DOHH2 (cell line): ENCODE measurements around the gene TPM3.

Experiments
- H3F3A ChIP-seq: fragments of 200-600 bp; sonication (generic), shearing (Covaris generic); 2 replicates; pipeline ENCODE4 v1.6.0; 2016; ENCODE audit warnings: antibody characterized with exemption, mild to moderate bottlenecking; ENCODE audit not compliant: control insufficient read depth, insufficient read depth
- H3K27ac ChIP-seq: fragments of 200-600 bp; sonication (generic); 2 replicates; pipeline ENCODE4 v1.5.1; 2014; ENCODE audit warnings: low read depth, mild to moderate bottlenecking, low read length, moderate library complexity
- H3K27me3 ChIP-seq: fragments of 200-600 bp; sonication (generic); 2 replicates; pipeline ENCODE4 v1.6.1; 2014; ENCODE audit warnings: mild to moderate bottlenecking, low read length, mixed read lengths; ENCODE audit not compliant: control insufficient read depth
- H3K36me3 ChIP-seq: fragments of 200-600 bp; sonication (generic); 2 replicates; pipeline ENCODE4 v1.6.1; 2014; ENCODE audit warnings: mild to moderate bottlenecking, low read length, moderate library complexity, mixed read lengths; ENCODE audit not compliant: control insufficient read depth
- H3K4me1 ChIP-seq: fragments of 200-600 bp; sonication (generic); 2 replicates; pipeline ENCODE4 v1.6.1; 2014; ENCODE audit warnings: mild to moderate bottlenecking, low read length, mixed read lengths; ENCODE audit not compliant: control insufficient read depth
- H3K4me2 ChIP-seq: fragments of 200-600 bp; sonication (generic); 2 replicates; pipeline ENCODE4 v1.6.0; 2014; ENCODE audit warnings: mild to moderate bottlenecking, low read length, moderate library complexity
- H3K4me3 ChIP-seq: fragments of 200-600 bp; sonication (generic); 2 replicates; pipeline ENCODE4 v1.5.1; 2014; ENCODE audit warnings: mild to moderate bottlenecking, low read length, mixed read lengths
- H3K79me2 ChIP-seq: fragments of 200-600 bp; sonication (generic); 2 replicates; pipeline ENCODE4 v1.6.1; 2014; ENCODE audit warnings: mild to moderate bottlenecking, low read length, mixed read lengths; ENCODE audit not compliant: control insufficient read depth
- H3K9me2 ChIP-seq: fragments of 200-600 bp; sonication (generic); replicated peaks from 2 replicates; pipeline ENCODE4 v1.6.1; 2014; ENCODE audit warnings: mild to moderate bottlenecking, low read length, mixed read lengths; ENCODE audit not compliant: control insufficient read depth
- H3K9me3 ChIP-seq: fragments of 200-600 bp; sonication (generic); 2 replicates; pipeline ENCODE4 v1.6.1; 2014; ENCODE audit warnings: antibody characterized with exemption, low read length, mixed read lengths; ENCODE audit not compliant: control insufficient read depth, insufficient read depth
- H4K20me1 ChIP-seq: fragments of 200-600 bp; sonication (generic); 2 replicates; pipeline ENCODE4 v1.6.0; 2014; ENCODE audit warnings: low read depth, mild to moderate bottlenecking, antibody characterized with exemption, low read length, moderate library complexity; ENCODE audit not compliant: control insufficient read depth, insufficient read depth
- CTCF ChIP-seq: fragments of 200-600 bp; sonication (generic); IDR thresholded peaks from one replicate; pipeline ENCODE4 v1.5.1; 2014; ENCODE audit warnings: antibody characterized with exemption, mild to moderate bottlenecking, low read depth, low read length; ENCODE audit not compliant: poor library complexity, severe bottlenecking
- EZH2phosphoT487 ChIP-seq: fragments of 200-600 bp; sonication (generic); IDR thresholded peaks from 2 replicates; pipeline ENCODE4 v1.6.1; 2017; ENCODE audit warnings: borderline replicate concordance, mild to moderate bottlenecking, antibody characterized with exemption, low read length, moderate library complexity, mixed read lengths

The TPM3 gene

GRCh38 chr1:154155251-154155650, 36.6 kb downstream of the TPM3 start:
- no peaks in the 10 kb centered on the region for H3K9me2 ChIP-seq
- H3K4me2 ChIP-seq: no peak overlapping the region
- H3K36me3 ChIP-seq: peaks cover 47% of the 10 kb centered on the region
- no peaks in the 10 kb centered on the region for H3K27me3 ChIP-seq
- no peaks in the 10 kb centered on the region for H3K9me3 ChIP-seq
- TF ChIP-seq CTCF (no peak), EZH2phosphoT487 (no peak)
- peaks cover 2% of the 10 kb centered on the region; the same call in 1 of the 2 replicates for H3K79me2 ChIP-seq
- no peak overlapping the region for H3K27ac ChIP-seq
- H3K4me3 ChIP-seq: no peak overlapping the region
- H3F3A ChIP-seq: peaks cover 26% of the 10 kb centered on the region
- H3K4me1 ChIP-seq: peaks cover 28% of the 10 kb centered on the region
- H4K20me1 ChIP-seq: no peaks in the 10 kb centered on the region

DNA sequence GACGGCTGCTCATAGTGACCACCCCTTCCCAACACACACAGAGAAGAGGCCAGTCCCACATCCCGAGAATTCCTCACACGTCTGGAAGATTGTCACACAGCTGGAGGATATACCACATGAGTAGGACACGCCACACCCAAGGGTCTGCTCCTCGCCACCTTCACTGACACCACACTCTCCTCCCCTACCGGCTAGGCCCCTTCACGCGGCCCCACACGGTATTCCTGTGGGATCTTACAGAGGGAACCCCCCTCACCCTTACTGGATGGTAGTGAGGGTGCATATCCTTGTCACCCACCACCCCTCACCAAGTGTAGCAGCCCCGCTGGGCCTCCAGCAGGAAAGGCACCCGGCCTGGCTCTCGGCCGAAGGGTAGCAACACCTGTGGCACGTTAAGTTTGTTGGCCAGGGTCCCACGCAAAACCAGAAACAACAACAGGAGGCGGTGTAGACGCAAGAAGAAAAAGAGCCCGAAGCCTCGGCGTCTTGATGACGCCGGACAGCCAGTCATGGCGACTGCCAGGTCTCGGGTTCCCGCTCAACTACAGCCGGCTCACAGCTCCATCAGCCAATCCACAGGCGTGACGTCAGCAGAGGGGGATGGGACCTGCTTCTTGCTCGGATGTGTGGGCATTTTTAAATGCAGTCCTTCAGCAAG, 37.2 kb downstream of the TPM3 start, which contains the start of gene NUP210L:
TSS of gene NUP210L (minus strand) at position 540 of the 658 bp plus-strand sequence.
- no peak for TF ChIP-seq EZH2phosphoT487
- no peak for TF ChIP-seq CTCF
- no peaks in the 10 kb centered on the region for H3K9me2 ChIP-seq
- peaks cover 20% of the 10 kb centered on the region for H3F3A ChIP-seq
- no peaks in the 10 kb centered on the region for H3K9me3 ChIP-seq
- H3K79me2 ChIP-seq: no peaks in the 10 kb centered on the region
- no peak within 1 kb of the TSS for H3K4me2 ChIP-seq
- no peak within 1 kb of the TSS for H3K27ac ChIP-seq
- no peaks in the 10 kb centered on the region for H4K20me1 ChIP-seq
- peaks cover 22% of the 10 kb centered on the region for H3K4me1 ChIP-seq
- no peak within 1 kb of the TSS for H3K4me3 ChIP-seq
- H3K27me3 ChIP-seq: no peaks in the 10 kb centered on the region
- peaks cover 41% of the 10 kb centered on the region for H3K36me3 ChIP-seq

GRCh38 chr1:154154053-154154452, 37.8 kb downstream of the TPM3 start:
- Histone ChIP-seq H3F3A (peaks cover 16% of the 10 kb centered on the region), H3K4me1 (peaks cover 16% of the 10 kb centered on the region), H3K4me2 (no peak overlapping the region), H3K36me3 (peaks cover 35% of the 10 kb centered on the region), H3K79me2 (no peaks in the 10 kb centered on the region), H3K9me2 (no peaks in the 10 kb centered on the region), H3K9me3 (no peaks in the 10 kb centered on the region), H3K4me3 (no peak overlapping the region), H4K20me1 (no peaks in the 10 kb centered on the region), H3K27me3 (no peaks in the 10 kb centered on the region), H3K27ac (no peak overlapping the region)
- no peak for TF ChIP-seq CTCF
- TF ChIP-seq EZH2phosphoT487: no peak
